Tibial nerve (tissue), 4 donors: ENCODE data around the gene HMGCL. TPM values are rescaled to one million over a fixed set of nuclear protein-coding genes. Genes with fewer than 3 reads are reported as not detected.
"Not testable (repeated sequence)": the region's sequence is repeated elsewhere in the genome, so short reads cannot be mapped to it uniquely, and the experiment has no call there.

Experiments
- DNase-seq, 2 donors: peaks; one replicate each; pipeline ENCODE4 v3.0.0-alpha.2; 2019; ENCODE audit warnings: low spot score in 2 of 2
- H3K27ac ChIP-seq, 4 donors: fragments of 200-600 bp; sonication (generic) in 3 of 4; one replicate each; pipeline ENCODE4 v1.5.1; 2017 to 2019; ENCODE audit warnings: mild to moderate bottlenecking in 1 of 4
- H3K27me3 ChIP-seq, 2 donors: fragments of 200-600 bp; sonication (generic) in 1 of 2; one replicate each; pipeline versions ENCODE4 v1.5.1 to v1.6.0; 2017 to 2019
- H3K36me3 ChIP-seq, 3 donors: fragments of 200-600 bp; sonication (generic); one replicate each; pipeline ENCODE4 v1.5.1; 2018 to 2019
- H3K4me1 ChIP-seq, 4 donors: fragments of 200-600 bp; sonication (generic) in 3 of 4; one replicate each; pipeline ENCODE4 v1.5.1; 2017 to 2019
- H3K4me3 ChIP-seq, 4 donors: fragments of 200-600 bp; sonication (generic) in 3 of 4; one replicate each; pipeline ENCODE4 v1.5.1; 2017 to 2019; ENCODE audit warnings: mild to moderate bottlenecking in 1 of 4, moderate library complexity in 1 of 4
- H3K9me3 ChIP-seq, 4 donors: fragments of 200-600 bp; sonication (generic) in 3 of 4; one replicate each; pipeline ENCODE4 v1.5.1; 2017 to 2019
- CTCF ChIP-seq, 5 experiments: fragments of 200-600 bp in 3 of 5; fragments of 450-650 bp in 2 of 5; sonication (generic) in 3 of 5; IDR thresholded peaks; one replicate each; pipeline ENCODE4 v1.5.1; 2016 to 2019; ENCODE audit warnings: antibody characterized with exemption in 5 of 5, mild to moderate bottlenecking in 3 of 5, moderate library complexity in 2 of 5
- EP300 ChIP-seq, 2 donors: sonication (generic); formaldehyde crosslinking; IDR thresholded peaks; one replicate each; pipeline ENCODE4 v1.6.1; 2017; ENCODE audit warnings: antibody characterized with exemption in 2 of 2, mild to moderate bottlenecking in 1 of 2
- POLR2A ChIP-seq, 2 donors: fragments of 450-650 bp; IDR thresholded peaks; one replicate each; pipeline ENCODE4 v1.6.1; 2017; ENCODE audit warnings: antibody characterized with exemption in 2 of 2, mild to moderate bottlenecking in 2 of 2, moderate library complexity in 2 of 2
- WGBS, 2 donors: methylation state at CpG; one replicate each; pipeline ENCODE4 v1.1.5; 2018; 5-methylcytosine and 5-hydroxymethylcytosine counted together
- total RNA-seq, 4 donors: library from RNA; depleted of rRNA; stranded (reverse); fragments of >200 nt; gene quantifications; one replicate each; pipeline ENCODE4 v1.1.0, GENCODE V29; 2016

Gene HMGCL
- total RNA-seq, 4 donors from 2014 or later: 38.7 to 53.3 (median 44.3) TPM

GRCh38 chr1:23796466-23797271 is 28.6 kb downstream of the HMGCL start:
- H3K4me3 ChIP-seq: no peak overlapping the region
- no peaks in the 10 kb centered on the region for H3K9me3 ChIP-seq
- no peak overlapping the region for H3K27ac ChIP-seq
- H3K36me3 ChIP-seq: peaks cover 0 to 57% (median 8%) of the 10 kb centered on the region in 3 donors
- H3K4me1 ChIP-seq: peaks cover 0 to 55% (median 29%) of the 10 kb centered on the region in 4 donors
- no peak for DNase-seq
- no peak for TF ChIP-seq CTCF (IDR thresholded peaks at IDR 0.05)
- TF ChIP-seq POLR2A (IDR thresholded peaks at IDR 0.05): no peak
- TF ChIP-seq EP300 (IDR thresholded peaks at IDR 0.05): no peak
- WGBS, 2 donors: 64 to 71% methylated on average over 15 to 16 of the region's 17 CpGs
- H3K27me3 ChIP-seq: no peaks in the 10 kb centered on the region

- no peaks in the 10 kb centered on the region for H3K27me3 ChIP-seq
- 83 to 86% methylated on average over 10 to 11 of the region's 16 CpGs for WGBS, 2 donors
- DNase-seq: no peak
- no peak overlapping the region for H3K4me3 ChIP-seq
- H3K9me3 ChIP-seq: no peaks in the 10 kb centered on the region
- peaks cover 0 to 52% (median 24%) of the 10 kb centered on the region in 4 donors for H3K4me1 ChIP-seq
- no peak overlapping the region for H3K27ac ChIP-seq
- TF ChIP-seq CTCF (IDR thresholded peaks at IDR 0.05): no peak
- TF ChIP-seq POLR2A (IDR thresholded peaks at IDR 0.05): no peak
- TF ChIP-seq EP300 (IDR thresholded peaks at IDR 0.05): no peak
- H3K36me3 ChIP-seq: peaks cover 0 to 57% (median 8%) of the 10 kb centered on the region in 3 donors
Measured at GRCh38 chr1:23795676-23796465, 29.4 kb downstream of the HMGCL start.

GRCh38 chr1:23794732-23795182 is 30.5 kb downstream of the HMGCL start:
- H3K27ac ChIP-seq, DNase-seq, H3K9me3 ChIP-seq, H3K4me3 ChIP-seq, H3K27me3 ChIP-seq: not testable (repeated sequence)
- Histone ChIP-seq H3K36me3 (peaks cover 0 to 57% (median 8%) of the 10 kb centered on the region in 3 donors), H3K4me1 (peaks cover 0 to 57% (median 25%) of the 10 kb centered on the region in 4 donors)
- WGBS, 2 donors: 53 to 80% methylated on average over 6 to 9 of the region's 9 CpGs

- peak overlapping the region in 2 of 4 donors; percentile 34 to 91 for H3K27ac ChIP-seq
- no peaks in the 10 kb centered on the region for H3K9me3 ChIP-seq
- DNase-seq: no peak
- no peak for TF ChIP-seq POLR2A (IDR thresholded peaks at IDR 0.05)
- TF ChIP-seq EP300 (IDR thresholded peaks at IDR 0.05): no peak
- no peak for TF ChIP-seq CTCF (IDR thresholded peaks at IDR 0.05)
- WGBS, 2 donors: 66 to 68% methylated on average over 12 to 18 of the region's 21 CpGs
- peaks cover 0 to 61% (median 8%) of the 10 kb centered on the region in 3 donors for H3K36me3 ChIP-seq
- H3K4me3 ChIP-seq: no peak overlapping the region
- H3K27me3 ChIP-seq: no peaks in the 10 kb centered on the region
- H3K4me1 ChIP-seq: peaks cover 0 to 50% (median 19%) of the 10 kb centered on the region in 4 donors
Measured at GRCh38 chr1:23793861-23794731, 31.1 kb downstream of the HMGCL start.
